ENCODE results near the gene SLCO4C1. TPM values are rescaled to one million over a fixed set of nuclear protein-coding genes. Genes with fewer than 3 reads are reported as not detected.

SLCO4C1 gene
- polyA plus RNA-seq, 1 experiment, result not detected

- H3K27me3 ChIP-seq (ENCODE audit: control insufficient read depth, insufficient read depth, low read length), result no peaks in the 10 kb centered on the region
- POLR2A ChIA-PET, result no interaction called here
- no peak for TF ChIP-seq CTCF (IDR thresholded peaks at IDR 0.05; ENCODE audit: insufficient read depth, low read depth, low read length)
- H3K36me3 ChIP-seq (ENCODE audit: control insufficient read depth, insufficient read depth, low read length), result no peaks in the 10 kb centered on the region
- CTCF ChIA-PET, result interaction anchor here (0.6 kb wide), 1 partner anchor 745 kb away, joined by 3 read pairs; no protein-coding TSS in a partner anchor
- no peak overlapping the region for H3K4me3 ChIP-seq (ENCODE audit: low read depth, low read length)
- no peak for DNase-seq (ENCODE audit: low read depth)
These were observed 24.3 kb downstream of the SLCO4C1 start for GRCh38 chr5:102271759-102272158.

GRCh38 chr5:102270036-102270435, 26.0 kb downstream of the SLCO4C1 start:
- Histone ChIP-seq H3K36me3 (ENCODE audit: control insufficient read depth, insufficient read depth, low read length) (no peaks in the 10 kb centered on the region), H3K27me3 (ENCODE audit: control insufficient read depth, insufficient read depth, low read length) (no peaks in the 10 kb centered on the region), H3K4me3 (ENCODE audit: low read depth, low read length) (no peak overlapping the region)
- ChIA-PET CTCF (no interaction called here), POLR2A (no interaction called here)
- DNase-seq (ENCODE audit: low read depth), result no peak
- no peak for TF ChIP-seq CTCF (IDR thresholded peaks at IDR 0.05; ENCODE audit: insufficient read depth, low read depth, low read length)

GRCh38 chr5:102262688-102263087, 33.4 kb downstream of the SLCO4C1 start:
- no peak for TF ChIP-seq CTCF (IDR thresholded peaks at IDR 0.05; ENCODE audit: insufficient read depth, low read depth, low read length)
- POLR2A ChIA-PET, result no interaction called here
- DNase-seq (ENCODE audit: low read depth), result no peak

GRCh38 chr5:102249381-102249780, 46.7 kb downstream of the SLCO4C1 start:
- no peak for TF ChIP-seq CTCF (IDR thresholded peaks at IDR 0.05; ENCODE audit: insufficient read depth, low read depth, low read length)
- ChIA-PET POLR2A (no interaction called here), CTCF (no interaction called here)
- H3K4me3 ChIP-seq (ENCODE audit: low read depth, low read length), result no peak overlapping the region
- no peaks in the 10 kb centered on the region for H3K36me3 ChIP-seq (ENCODE audit: control insufficient read depth, insufficient read depth, low read length)
- no peaks in the 10 kb centered on the region for H3K27me3 ChIP-seq (ENCODE audit: control insufficient read depth, insufficient read depth, low read length)
- DNase-seq (ENCODE audit: low read depth), result no peak

More at GRCh38 chr5:102262688-102263087, 33.4 kb downstream of the SLCO4C1 start:
- Histone ChIP-seq H3K36me3 (ENCODE audit: control insufficient read depth, insufficient read depth, low read length) (no peaks in the 10 kb centered on the region), H3K4me3 (ENCODE audit: low read depth, low read length) (no peak overlapping the region), H3K27me3 (ENCODE audit: control insufficient read depth, insufficient read depth, low read length) (no peaks in the 10 kb centered on the region)
- CTCF ChIA-PET, result no interaction called here

GRCh38 chr5:102243213-102243612, 52.9 kb downstream of the SLCO4C1 start:
- ChIA-PET POLR2A (no interaction called here), CTCF (no interaction called here)
- no peaks in the 10 kb centered on the region for H3K36me3 ChIP-seq (ENCODE audit: control insufficient read depth, insufficient read depth, low read length)
- H3K4me3 ChIP-seq (ENCODE audit: low read depth, low read length), result no peak overlapping the region
- no peak for DNase-seq (ENCODE audit: low read depth)
- no peak for TF ChIP-seq CTCF (IDR thresholded peaks at IDR 0.05; ENCODE audit: insufficient read depth, low read depth, low read length)
- no peaks in the 10 kb centered on the region for H3K27me3 ChIP-seq (ENCODE audit: control insufficient read depth, insufficient read depth, low read length)

Data from BJ (cell line).